Activated T-cell treated with anti-CD3 and anti-CD28 coated beads, Interleukin-2, amount 50 U/mL, for 4 hours (primary cell): ENCODE data around the gene LFNG. TPM values are rescaled to one million over a fixed set of nuclear protein-coding genes. Genes with fewer than 3 reads are reported as not detected.

ENCODE experiments used
- ATAC-seq, 2 donors: fragments of 200-7000 bp; cut with Tn5 transposase; one replicate each; pipeline ENCODE4 v1.10.0; 2021
- DNase-seq: peaks from one replicate; pipeline ENCODE4 v3.0.0-alpha.2; 2020
- H3K27me3 Mint-ChIP-seq: one replicate; pipeline ENCODE4 v1.8.0; 2021; ENCODE audit warnings: low read depth, mixed read lengths
- H3K36me3 Mint-ChIP-seq: one replicate; pipeline ENCODE4 v1.8.0; 2022; ENCODE audit warnings: mixed read lengths; ENCODE audit not compliant: insufficient read depth
- H3K4me1 Mint-ChIP-seq: one replicate; pipeline ENCODE4 v1.8.0; 2021; ENCODE audit warnings: low read depth, mixed read lengths
- H3K4me3 Mint-ChIP-seq: one replicate; pipeline ENCODE4 v1.8.0; 2021; ENCODE audit warnings: mild to moderate bottlenecking, moderate library complexity, mixed read lengths
- H3K9me3 Mint-ChIP-seq: one replicate; pipeline ENCODE4 v1.8.0; 2021; ENCODE audit warnings: mixed read lengths
- total RNA-seq, 3 donors: library from RNA; stranded (reverse); gene quantifications; one replicate each; pipeline ENCODE4 v1.2.1, GENCODE V29; 2021

The LFNG gene
- total RNA-seq, 3 donors from 2014 or later: 16.1 to 17.7 (median 17.7) TPM

DNA sequence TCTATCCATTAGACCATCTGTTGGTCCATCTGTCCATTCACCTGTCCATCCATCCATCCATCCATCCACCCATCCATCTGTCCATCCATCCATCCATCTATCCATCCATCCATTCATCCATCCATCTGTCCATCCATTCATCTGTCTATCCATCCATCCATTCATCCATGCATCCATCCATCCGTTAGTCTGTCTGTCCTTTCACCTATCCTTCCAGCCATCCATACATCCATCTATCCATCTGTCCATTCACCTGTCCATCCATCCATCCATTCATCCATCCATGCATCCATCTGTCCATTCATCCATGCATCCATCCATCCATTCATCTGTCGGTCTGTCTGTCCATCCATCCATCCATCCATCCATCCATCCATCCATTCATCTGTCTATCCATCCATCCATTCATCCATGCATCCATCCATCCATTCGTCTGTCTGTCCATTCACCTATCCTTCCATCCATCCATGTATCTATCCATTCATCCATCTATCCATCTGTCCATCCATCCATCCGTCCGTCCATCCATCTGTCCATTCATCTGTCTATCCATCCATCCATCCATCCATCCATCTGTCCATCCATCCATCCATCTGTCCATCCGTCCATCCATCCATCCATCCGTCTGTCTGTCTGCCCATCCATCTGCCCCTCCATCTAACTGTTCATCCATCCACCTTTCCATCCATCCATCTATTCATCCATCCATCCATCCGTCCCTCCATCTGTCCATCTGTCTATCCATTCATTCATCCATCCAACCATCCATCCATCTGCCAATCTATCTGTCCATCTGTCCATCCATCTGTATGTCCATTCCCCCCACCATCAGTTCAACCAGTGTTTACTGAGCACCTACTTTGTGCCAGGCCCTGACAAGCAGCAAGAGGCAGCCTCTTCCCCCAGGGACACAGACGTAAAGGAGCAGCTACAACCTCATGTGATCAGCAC, 4.8 kb upstream of the LFNG start:
- Mint-ChIP-seq H3K4me3 (no peak overlapping the region), H3K9me3 (no peaks in the 10 kb centered on the region)
- no peak for ATAC-seq

DNA sequence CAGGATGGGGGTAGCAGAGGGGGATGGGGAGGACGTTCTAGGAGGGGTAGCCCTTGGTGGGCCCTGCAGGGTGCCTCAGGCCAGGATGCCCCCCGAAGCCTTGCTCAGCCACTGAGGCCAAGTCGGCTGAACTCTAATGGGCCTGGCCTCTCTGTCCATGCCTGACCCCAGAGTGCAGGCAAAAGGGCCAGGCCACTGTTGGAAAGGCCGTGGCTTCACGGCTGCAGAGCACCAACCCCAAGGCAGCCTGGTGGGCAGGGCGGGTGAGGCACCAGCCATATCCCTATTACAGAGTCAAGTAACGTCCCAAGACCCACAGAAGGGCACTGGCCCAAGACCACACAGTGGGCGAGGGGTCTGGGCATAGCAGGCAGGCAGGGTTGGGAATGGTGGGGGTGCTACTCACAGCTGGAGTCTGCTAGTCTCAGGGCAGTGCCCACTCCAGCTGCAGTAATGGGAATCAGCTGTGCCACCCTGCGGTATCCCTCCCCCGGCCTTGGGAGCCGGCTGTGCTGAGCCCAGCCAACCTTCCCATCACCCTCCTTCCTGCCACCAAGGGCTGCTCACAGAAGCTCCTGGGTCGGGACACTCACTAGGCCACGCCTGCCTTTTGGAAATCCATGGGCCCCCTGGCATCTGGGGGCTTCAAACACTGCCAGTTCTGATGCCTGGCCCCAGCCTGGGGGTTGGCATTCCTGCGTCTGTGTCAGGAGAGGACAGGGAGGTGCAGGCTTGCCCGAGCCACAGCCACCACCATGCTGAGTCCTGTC, 4.0 kb upstream of the LFNG start:
- DNase-seq (no peak), ATAC-seq (no peak)
- Mint-ChIP-seq H3K4me3 (no peak overlapping the region), H3K9me3 (no peaks in the 10 kb centered on the region), H3K27me3 (no peaks in the 10 kb centered on the region), H3K36me3 (no peaks in the 10 kb centered on the region), H3K4me1 (peaks cover 46% of the 10 kb centered on the region)

More for the DNA sequence above, 4.8 kb upstream of the LFNG start:
- no peaks in the 10 kb centered on the region for H3K36me3 Mint-ChIP-seq
- no peaks in the 10 kb centered on the region for H3K27me3 Mint-ChIP-seq
- no peak for DNase-seq
- peaks cover 52% of the 10 kb centered on the region for H3K4me1 Mint-ChIP-seq

DNA sequence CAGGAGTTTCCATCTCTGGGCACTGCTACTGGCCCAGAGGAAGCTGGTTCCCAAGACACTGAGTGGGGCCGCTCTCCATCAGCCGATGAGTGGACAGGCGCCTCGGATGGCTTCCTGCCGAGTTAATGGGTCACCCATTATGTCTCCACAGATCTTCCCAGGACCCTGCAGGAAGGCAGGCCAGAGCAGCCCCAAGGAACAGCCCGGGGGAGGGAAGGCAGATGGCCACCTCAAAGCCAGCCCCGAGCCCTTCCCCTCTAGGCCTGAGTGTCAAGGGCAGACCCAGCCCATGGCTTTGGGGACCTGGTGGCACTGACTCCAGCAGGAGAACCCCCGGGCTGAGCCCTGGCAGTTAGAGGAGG, 3.4 kb upstream of the LFNG start:
- H3K4me1 Mint-ChIP-seq: peaks cover 43% of the 10 kb centered on the region
- no peak overlapping the region for H3K4me3 Mint-ChIP-seq
- DNase-seq (no peak), ATAC-seq (no peak)
- H3K27me3 Mint-ChIP-seq: no peaks in the 10 kb centered on the region
- H3K9me3 Mint-ChIP-seq: no peaks in the 10 kb centered on the region
- no peaks in the 10 kb centered on the region for H3K36me3 Mint-ChIP-seq

DNA sequence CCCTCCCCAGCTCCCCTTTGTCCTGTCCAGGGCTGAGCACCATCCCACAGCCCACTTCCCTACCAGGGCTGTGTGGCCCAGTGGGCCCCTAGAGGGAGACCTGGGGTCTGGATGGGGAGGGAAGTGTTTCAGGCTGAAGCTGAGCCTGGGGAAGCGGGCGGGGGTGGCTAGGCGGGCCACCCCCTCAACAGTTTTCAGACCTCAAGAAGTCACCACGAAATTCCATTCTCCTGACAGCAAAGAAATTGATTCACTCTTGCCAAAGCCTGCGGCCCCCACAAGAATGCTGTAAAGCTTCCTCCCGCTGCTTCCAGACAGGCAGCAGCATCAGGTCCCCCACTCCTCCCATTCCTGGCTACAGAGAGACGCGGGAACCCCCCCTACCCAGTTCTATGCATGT, 2.5 kb upstream of the LFNG start:
- H3K4me3 Mint-ChIP-seq: no peak overlapping the region

DNA sequence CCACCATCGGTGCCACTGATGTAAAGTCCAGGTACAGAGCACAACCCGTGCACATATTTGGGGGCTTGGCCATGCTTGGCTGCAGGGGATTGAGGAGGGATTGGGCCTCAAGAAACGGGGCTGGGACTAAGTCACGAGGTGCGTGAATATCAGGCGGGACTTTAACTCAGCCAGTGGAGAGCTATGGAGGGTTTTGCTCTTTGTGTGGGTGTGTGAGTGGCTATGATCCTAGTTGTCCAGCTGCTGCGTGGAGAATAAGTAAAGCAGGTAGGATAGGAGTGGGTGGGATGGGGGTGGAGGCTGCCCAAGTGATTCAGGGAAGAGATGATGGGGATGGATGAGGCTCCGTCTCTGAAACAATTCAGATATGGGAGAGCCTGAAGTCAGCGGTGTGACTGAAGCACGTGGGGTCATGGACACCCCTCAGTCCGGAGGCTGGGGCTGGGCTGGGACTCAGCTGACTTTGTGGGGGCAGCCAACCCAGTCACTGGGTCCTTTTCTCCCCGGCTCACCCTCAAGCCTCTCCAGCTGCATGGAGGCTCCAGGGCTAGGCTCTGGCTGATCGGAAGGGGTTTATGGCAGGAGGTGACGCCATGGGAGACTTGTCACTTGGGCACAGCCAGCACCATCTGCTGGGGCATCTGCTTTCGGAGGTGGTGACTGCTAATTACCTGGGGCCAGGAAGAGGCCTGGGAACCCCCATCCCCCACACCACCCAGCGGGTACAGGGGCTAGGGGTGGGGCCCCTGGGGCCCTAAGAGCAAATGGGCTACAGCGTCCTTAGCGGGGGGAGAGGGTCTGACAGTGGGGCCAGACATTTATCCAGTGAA, 1.7 kb upstream of the LFNG start:
- ATAC-seq: no peak
- Mint-ChIP-seq H3K4me1 (peaks cover 39% of the 10 kb centered on the region), H3K27me3 (no peaks in the 10 kb centered on the region), H3K4me3 (peak overlapping the region; percentile 67), H3K9me3 (no peaks in the 10 kb centered on the region), H3K36me3 (no peaks in the 10 kb centered on the region)
- no peak for DNase-seq

More for the DNA sequence above, 2.5 kb upstream of the LFNG start:
- H3K27me3 Mint-ChIP-seq: no peaks in the 10 kb centered on the region
- ATAC-seq (no peak), DNase-seq (no peak)
- H3K9me3 Mint-ChIP-seq: no peaks in the 10 kb centered on the region
- peaks cover 41% of the 10 kb centered on the region for H3K4me1 Mint-ChIP-seq
- no peaks in the 10 kb centered on the region for H3K36me3 Mint-ChIP-seq

DNA sequence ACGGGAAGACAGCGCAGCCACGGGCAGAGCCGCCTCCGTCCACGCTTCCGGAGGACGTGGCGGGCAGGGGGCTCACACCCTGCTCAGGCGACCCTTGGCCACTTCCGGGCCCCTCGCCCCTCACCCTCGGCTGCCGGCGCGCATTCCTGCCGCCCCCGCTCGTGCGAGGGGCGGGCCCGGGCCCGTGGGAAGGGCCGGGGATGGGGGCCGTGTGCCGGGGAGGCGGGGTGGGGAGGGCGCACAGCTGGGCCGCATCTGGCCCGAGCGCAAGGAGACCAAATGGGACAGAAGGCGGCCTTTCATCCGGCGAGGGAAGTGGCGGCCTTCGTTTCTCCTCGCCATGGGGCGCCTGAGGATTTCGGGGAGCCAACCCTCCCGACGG, 846 bp upstream of the LFNG start:
- peaks cover 36% of the 10 kb centered on the region for H3K4me1 Mint-ChIP-seq

DNA sequence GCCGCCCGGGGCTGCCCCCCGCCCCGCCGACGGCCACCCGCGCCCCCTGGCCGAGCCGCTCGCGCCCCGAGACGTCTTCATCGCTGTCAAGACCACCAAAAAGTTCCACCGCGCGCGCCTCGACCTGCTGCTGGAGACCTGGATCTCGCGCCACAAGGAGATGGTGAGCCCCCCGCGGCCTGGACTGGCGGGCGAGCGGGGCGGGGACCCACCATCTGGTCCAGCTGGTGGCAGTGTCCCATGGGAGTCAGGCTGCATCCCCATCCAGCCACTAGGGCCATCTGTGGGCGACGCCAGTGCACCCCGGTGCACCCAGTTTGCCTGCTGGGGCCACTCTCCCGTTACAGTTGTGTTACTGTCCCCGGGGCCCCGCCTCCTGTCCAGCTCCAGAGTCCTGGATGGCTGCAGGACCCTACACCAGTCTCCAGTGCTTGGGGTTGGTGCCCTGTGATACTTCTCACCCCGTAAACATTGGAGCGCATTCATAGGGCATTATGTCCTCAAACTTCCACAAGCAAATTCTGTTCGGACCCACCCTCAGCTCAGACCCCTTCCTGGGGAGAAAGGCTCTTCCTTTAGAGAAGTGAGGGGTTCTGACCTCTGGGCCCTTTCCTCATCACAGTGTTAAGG, 672 bp downstream of the LFNG start:
- ATAC-seq: no peak
- Mint-ChIP-seq H3K36me3 (no peaks in the 10 kb centered on the region), H3K4me3 (peak overlapping the region; percentile 90), H3K27me3 (no peaks in the 10 kb centered on the region), H3K4me1 (peaks cover 36% of the 10 kb centered on the region), H3K9me3 (no peaks in the 10 kb centered on the region)
- no peak for DNase-seq

More for the DNA sequence above, 846 bp upstream of the LFNG start:
- Mint-ChIP-seq H3K27me3 (no peaks in the 10 kb centered on the region), H3K9me3 (no peaks in the 10 kb centered on the region), H3K4me3 (peak overlapping the region; percentile 67), H3K36me3 (no peaks in the 10 kb centered on the region)
- no peak for DNase-seq
- no peak for ATAC-seq

DNA sequence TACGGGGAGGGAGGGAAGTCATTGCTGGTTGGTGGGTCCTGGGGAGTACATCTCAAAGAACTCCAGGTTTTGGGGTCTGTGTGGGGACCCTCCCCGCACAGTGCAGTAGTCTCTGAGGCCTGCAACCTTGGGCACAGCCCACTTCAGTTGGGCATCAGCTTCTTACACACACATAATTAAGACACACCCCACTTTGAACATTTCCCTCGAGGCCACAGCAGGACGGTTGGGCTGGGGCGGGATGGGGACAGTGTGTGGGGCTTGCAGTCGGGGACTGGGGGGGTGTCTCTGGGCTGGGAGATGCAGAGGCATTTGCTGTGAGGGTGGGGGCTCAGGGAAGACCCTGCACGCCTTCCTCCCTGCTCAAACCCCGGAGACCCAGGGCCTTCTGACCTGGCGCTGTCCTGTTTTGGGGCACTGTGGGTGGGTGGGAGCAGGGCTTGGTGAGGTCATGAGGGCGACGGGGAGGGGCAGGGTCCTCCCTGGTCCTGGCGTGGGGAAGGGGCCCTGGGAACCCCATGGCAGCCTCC, 1.3 kb downstream of the LFNG start:
- ATAC-seq: no peak
- Mint-ChIP-seq H3K36me3 (no peaks in the 10 kb centered on the region), H3K4me1 (peaks cover 39% of the 10 kb centered on the region), H3K9me3 (no peaks in the 10 kb centered on the region), H3K4me3 (peak overlapping the region; percentile 90), H3K27me3 (no peaks in the 10 kb centered on the region)
- DNase-seq: no peak

DNA sequence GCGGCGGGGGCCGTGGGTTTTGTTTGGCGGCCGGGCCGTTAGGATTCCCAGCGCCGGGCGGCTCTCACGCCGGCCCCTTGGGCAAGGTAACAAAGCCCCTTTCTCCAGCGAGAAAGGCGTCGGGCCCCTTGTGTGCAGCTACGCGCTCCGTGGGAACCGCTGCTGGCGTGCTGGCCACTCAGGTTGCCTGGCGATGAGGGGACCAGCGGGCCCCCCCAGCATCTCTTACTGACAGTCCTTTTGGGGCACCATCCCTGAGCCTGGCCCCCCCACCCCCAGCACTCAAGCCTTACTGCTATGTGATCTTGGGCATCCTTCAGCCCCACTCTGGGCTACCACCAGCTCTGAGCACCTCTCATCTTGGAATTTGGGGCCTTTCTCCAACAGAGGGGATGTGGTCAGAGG, 1.8 kb downstream of the LFNG start:
- no peak for ATAC-seq
- DNase-seq: no peak

DNA sequence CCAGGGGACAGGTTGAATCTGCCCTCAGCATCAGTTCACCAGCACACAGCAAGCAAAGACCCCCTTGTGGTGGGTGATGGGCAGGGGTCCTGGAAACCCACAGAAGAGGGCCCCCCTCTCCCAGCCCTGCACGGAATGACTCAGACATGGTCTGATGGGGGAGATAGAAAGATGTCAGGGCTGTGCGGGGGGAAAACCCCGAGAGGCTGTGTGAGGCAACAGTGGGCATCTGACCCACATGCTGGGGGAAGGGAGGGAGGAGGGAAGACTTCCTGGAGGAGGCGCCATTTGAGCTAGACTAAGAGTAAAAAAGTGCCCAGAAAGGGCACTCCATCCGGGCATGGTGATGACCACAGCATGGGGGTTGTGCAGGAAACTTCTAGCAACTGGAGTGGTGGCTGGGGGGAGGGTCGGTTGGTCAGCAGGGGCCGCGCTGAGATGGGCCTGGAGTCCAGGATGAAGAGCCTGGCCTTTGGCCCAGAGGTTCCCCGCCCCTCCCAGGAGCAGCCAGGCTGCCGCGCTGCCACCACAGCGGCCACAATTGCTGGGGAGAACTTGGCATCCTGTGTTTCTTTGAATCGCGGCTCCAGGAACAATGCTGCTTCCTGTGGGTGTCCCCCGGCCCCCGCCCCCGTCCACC, 2.5 kb downstream of the LFNG start:
- Mint-ChIP-seq H3K4me1 (peaks cover 48% of the 10 kb centered on the region), H3K9me3 (no peaks in the 10 kb centered on the region), H3K36me3 (peaks cover 2% of the 10 kb centered on the region), H3K4me3 (peak overlapping the region; percentile 90), H3K27me3 (no peaks in the 10 kb centered on the region)
- DNase-seq (peak; percentile 73), ATAC-seq (peak; percentile 51 to 56)

More for the DNA sequence above, 1.8 kb downstream of the LFNG start:
- Mint-ChIP-seq H3K27me3 (no peaks in the 10 kb centered on the region), H3K36me3 (no peaks in the 10 kb centered on the region), H3K9me3 (no peaks in the 10 kb centered on the region), H3K4me1 (peaks cover 43% of the 10 kb centered on the region), H3K4me3 (peak overlapping the region; percentile 90)

DNA sequence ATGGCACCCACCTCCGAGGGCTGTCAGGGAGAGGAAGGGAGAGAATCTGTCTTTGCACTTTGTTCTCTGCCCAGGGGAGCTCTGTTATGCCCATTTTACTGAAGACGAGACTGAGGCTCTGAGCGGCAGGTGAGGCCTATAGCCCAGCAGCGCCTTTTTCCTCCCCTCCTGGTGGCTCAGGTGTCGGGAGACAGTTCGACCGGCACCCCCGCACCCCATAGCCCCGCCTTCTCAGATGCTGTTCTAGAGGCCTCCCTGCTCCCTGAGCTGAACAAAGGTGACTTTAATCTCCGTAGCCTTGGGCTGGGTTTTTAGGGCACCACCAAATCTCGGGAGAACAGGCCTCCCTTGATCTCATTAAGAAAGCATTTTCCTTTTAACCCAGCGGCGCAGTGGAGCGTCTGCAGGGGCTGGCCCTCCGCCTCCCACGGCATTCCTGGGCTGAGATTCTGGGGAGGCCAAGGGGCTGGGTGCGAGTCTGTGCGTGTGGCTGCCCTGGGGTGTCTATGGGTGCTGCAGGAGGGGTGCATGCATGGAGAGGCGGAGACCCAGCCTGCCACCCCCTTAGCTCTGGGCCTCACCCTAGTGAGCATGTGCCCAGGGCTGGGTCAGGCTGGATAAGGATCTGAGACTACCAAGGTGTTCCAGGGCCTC, 3.3 kb downstream of the LFNG start:
- H3K27me3 Mint-ChIP-seq: no peaks in the 10 kb centered on the region
- peak overlapping the region; percentile 90 for H3K4me3 Mint-ChIP-seq
- H3K36me3 Mint-ChIP-seq: peaks cover 4% of the 10 kb centered on the region
- DNase-seq (no peak), ATAC-seq (no peak)
- peaks cover 49% of the 10 kb centered on the region for H3K4me1 Mint-ChIP-seq
- no peaks in the 10 kb centered on the region for H3K9me3 Mint-ChIP-seq

DNA sequence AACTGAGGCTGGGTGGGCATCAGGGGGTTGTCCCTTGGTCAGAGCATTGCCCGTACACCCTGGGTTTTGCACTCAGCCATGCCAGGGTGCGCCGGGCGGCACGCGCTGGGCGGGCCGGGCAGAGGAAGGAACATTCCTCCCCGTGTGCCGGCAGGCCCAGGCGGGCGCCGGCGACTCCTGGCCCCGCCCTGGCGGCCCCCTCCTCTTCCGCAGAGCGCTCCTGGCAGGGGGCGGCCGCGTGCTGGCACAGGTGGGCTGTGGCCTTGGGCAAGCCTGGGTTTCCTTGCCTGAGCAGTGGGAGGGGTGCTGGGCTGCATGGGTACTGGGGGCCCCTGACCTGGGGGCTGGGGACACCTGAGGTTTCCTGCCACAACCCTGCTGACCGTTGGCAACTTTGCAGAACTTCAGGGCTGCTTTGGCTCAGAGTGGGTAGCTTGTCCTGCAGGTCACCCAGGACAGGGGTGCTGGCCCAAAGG, 3.9 kb downstream of the LFNG start:
- no peak for DNase-seq
- Mint-ChIP-seq H3K36me3 (peaks cover 4% of the 10 kb centered on the region), H3K4me3 (peak overlapping the region; percentile 90), H3K9me3 (no peaks in the 10 kb centered on the region), H3K4me1 (peaks cover 49% of the 10 kb centered on the region), H3K27me3 (no peaks in the 10 kb centered on the region)
- no peak for ATAC-seq
